ENCODE results near the gene SERTAD3.

SERTAD3 gene

GRCh38 chr19:40392123-40392522 lies 52.0 kb downstream of the SERTAD3 start:
- Histone ChIP-seq H3K27me3 (ENCODE audit: control insufficient read depth, low read length) (no peaks in the 10 kb centered on the region), H3K9me2 (replicated peaks; ENCODE audit: control insufficient read depth, low read length) (no peaks in the 10 kb centered on the region), H3K27ac (ENCODE audit: low read depth, low read length) (no peak overlapping the region), H3K9me3 (ENCODE audit: control insufficient read depth, insufficient read depth, low read length) (no peaks in the 10 kb centered on the region), H3K4me2 (ENCODE audit: low read length) (no peak overlapping the region), H3K36me3 (ENCODE audit: control insufficient read depth, low read length) (no peaks in the 10 kb centered on the region), H3K4me1 (ENCODE audit: control insufficient read depth, low read length) (no peaks in the 10 kb centered on the region), H4K20me1 (ENCODE audit: control insufficient read depth, insufficient read depth, low read depth, low read length) (no peaks in the 10 kb centered on the region), H3K79me2 (ENCODE audit: control insufficient read depth, low read length) (no peaks in the 10 kb centered on the region), H3F3A (ENCODE audit: control insufficient read depth, insufficient read depth) (no peaks in the 10 kb centered on the region), H3K4me3 (ENCODE audit: low read length) (no peak overlapping the region)
- no peak for TF ChIP-seq EZH2phosphoT487 (IDR thresholded peaks at IDR 0.05; ENCODE audit: borderline replicate concordance, low read length)
- TF ChIP-seq CTCF (IDR thresholded peaks at IDR 0.05; ENCODE audit: low read depth, low read length, poor library complexity, severe bottlenecking) = no peak

Data from DOHH2 (cell line).